NCI-H524 (cell line): Measurements from ENCODE around the gene KRTAP2-4.
"Not testable (repeated sequence)": the region's sequence is repeated elsewhere in the genome, so short reads cannot be mapped to it uniquely, and the experiment has no call there.

ENCODE experiments used
- DNase-seq, 2 experiments: peaks; one replicate each; lab custom pipeline; 2025; lab: John Stamatoyannopoulos, UW

Gene KRTAP2-4

DNA sequence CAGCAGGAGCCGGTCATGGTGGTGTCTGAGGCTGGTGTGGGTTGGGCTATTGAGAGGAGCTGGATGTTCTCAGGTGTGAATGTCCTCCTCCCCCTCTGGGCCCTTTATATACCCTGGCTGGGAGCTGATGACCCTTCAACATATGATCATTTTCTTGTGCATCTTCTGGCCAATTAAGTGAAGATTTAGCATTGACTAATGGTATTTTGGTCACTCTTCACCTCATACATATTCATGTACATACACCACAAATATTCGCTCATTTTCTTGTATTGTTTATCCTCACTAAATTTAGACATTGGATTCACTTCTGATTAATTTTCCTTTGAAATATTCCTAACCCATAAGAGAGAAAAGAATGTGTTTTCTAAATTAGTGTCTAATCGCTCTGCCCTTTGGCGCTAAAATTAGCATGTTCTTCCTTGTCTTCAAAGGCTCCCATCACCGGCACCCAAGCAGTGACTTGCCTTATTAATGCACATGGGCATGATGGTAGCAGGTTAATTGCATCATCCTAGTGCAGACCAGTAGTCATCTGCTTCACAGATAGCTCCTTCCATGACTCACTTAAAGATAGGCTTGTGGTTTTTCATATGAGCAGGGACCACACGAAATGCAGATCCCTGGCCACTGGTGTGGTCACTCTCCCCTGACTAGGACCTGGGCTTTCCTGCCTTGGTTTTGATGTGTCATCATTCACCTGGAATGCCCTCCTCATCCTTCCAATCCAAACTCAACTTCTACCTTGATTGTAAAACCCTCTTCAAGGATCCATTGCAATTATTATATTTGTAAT, at the start of gene KRTAP2-4:
Gene KRTAP2-4, minus strand, starts transcription at position 51 of the 796 bp plus-strand sequence. Its CDS starts 34 bp downstream, at position 17.
- DNase-seq = no peak

GRCh38 chr17:41111151-41111885, 45.6 kb upstream of the KRTAP2-4 start:
- no peak for DNase-seq

- DNase-seq = not testable (repeated sequence)
Observed at GRCh38 chr17:41108728-41109386, 43.2 kb upstream of the KRTAP2-4 start.

DNA sequence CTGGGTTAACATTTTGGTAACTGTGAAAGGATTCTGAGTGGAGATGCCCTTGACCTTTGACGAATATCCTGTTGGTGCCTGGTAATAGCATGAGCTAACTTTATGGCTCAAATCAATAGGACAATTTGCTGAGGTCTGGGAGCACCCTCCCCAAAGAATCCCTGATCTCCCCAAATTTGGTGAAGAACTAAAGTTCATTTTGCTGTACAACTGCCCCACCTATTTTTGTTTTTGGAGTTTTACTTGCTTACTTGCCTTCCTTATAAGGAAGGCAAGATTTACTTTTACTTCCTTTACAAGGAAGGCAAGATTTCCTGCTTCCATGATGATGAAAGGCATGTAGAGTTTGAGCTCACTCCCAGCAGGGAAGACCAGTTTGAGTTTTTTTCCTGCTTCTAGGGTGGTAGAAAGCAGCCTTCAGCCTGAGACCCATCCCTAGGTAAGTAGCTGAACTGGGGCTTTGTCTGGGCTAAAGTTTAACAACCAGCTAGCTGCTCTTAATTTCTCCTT, 42.3 kb upstream of the KRTAP2-4 start:
- DNase-seq = no peak

DNA sequence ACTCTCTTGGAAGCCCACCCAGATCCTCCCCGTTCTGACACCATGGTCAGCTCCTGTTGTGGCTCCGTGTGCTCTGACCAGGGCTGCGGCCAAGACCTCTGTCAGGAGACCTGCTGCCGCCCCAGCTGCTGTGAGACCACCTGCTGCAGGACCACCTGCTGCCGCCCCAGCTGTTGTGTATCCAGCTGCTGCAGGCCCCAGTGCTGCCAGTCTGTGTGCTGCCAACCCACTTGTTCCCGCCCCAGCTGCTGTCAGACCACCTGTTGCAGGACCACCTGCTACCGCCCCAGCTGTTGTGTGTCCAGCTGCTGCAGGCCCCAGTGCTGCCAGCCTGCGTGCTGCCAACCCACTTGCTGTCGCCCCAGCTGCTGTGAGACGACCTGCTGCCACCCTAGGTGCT, 39.7 kb upstream of the KRTAP2-4 start, which contains the start of gene KRTAP4-9:
Gene KRTAP4-9, plus strand, starts transcription at position 43 of the 400 bp plus-strand sequence. Its CDS starts 0 bp downstream, at position 43.
- not testable (repeated sequence) for DNase-seq

- DNase-seq = not testable (repeated sequence)
Observed at GRCh38 chr17:41104386-41105038, 38.8 kb upstream of the KRTAP2-4 start.

DNA sequence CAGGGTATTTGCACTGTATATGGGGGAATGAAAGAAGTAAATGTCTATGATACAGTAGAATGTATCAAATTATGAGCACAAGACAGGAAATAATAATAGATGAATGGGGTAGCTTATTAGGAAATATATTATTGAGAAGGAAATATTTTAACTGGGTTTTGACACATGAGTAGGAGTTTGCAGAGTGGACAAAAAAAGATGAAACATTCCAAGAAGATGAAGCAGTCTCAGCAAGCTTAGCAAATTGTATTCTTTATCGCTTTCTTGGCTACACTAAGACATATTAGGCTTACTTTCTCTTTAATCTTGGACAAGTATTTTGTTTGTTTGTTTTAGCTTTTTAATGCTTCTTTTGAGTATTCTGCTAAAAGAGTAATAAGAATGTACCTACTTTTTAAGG, 38.2 kb upstream of the KRTAP2-4 start:
- no peak for DNase-seq

DNA sequence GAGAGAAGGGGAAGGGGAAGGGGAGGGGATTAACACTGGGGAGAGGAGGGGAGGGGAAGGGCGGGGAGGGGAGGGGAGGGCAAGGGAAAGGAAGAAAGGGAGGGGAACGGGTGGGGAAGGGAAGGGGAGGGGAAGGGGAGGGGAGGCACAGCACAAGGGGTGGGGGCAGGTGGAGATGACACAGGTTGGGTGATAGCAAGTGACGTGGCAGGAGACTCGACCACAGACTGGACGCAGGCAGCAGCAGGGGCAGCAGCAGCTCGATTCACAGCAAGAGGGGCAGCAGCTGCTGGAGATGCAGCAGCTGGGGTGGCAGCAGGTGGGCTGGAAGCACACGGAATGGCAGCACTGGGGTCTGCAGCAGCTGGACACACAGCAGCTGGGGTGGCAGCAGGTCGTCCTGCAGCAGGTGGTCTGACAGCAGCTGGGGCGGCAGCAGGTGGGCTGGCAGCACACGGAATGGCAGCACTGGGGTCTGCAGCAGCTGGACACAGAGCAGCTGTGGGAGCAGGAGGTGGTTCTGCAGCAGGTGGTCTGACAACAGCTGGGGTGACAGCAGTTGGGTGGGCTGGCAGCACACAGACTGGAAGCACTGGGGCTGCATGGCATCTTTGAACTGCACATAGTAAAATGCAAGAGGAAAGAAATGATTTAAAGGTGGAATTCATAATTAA, 36.0 kb upstream of the KRTAP2-4 start, which contains the start of gene KRTAP4-16:
Gene KRTAP4-16, minus strand, starts transcription at position 624 of the 674 bp plus-strand sequence. Its CDS starts 0 bp downstream, at position 624.
- no peak for DNase-seq

GRCh38 chr17:41099682-41100480, 34.2 kb upstream of the KRTAP2-4 start:
- DNase-seq = not testable (repeated sequence)

DNA sequence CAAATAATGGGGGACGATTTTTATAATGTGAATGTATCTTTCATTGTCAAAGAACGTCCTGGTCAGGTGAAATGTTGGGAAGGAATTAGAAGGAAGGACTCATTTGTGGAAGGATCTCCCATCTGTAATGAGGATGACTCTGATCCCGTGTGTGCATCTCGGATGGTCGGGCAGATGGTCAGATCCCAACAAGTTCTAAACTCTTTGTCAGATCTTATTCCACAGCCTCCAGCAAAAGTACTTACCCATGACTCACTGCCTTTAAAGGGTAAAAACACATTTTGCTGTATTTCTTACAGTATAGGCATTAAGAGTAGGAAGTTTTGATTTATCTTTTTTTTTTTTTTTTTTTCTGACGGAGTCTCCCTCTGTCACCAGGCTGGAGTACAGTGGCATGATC, 32.8 kb upstream of the KRTAP2-4 start:
- no peak for DNase-seq

- no peak for DNase-seq
Observed at GRCh38 chr17:41098042-41098441, 32.4 kb upstream of the KRTAP2-4 start, which contains the start of gene KRTAP4-8. TSS of gene KRTAP4-8 (minus strand) at chr17:41098142. CDS start at chr17:41098084, 58 bp downstream.

GRCh38 chr17:41096055-41096454, 30.4 kb upstream of the KRTAP2-4 start:
- DNase-seq = no peak

DNA sequence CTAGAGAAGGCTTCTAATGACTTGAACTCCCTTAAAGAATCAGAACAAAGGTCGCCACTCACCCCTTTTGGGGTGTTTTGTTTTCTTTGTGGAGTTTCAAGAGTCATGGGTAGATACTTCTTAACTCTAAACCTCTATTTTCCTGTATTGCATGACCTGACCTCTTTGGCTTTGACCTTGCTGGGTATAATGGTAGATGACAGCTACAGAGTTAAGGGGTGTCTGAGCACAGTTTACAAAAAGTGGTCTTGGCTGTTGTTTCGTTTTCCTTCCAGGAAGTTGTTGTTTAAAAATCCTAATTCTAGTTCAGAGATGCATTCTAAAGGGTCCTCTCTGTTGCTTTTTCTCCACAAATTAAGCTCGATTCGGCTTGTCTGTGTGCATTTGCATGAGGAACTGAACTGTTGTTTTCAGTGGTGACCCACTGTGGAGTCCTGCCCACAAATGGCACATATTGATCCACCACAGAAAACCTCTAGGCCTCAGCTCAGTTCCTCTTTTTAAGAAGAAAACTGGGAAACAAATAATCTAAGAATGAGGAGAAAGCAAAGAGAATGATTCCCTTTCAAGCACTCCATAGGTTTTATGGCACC, 23.2 kb upstream of the KRTAP2-4 start:
- DNase-seq = not testable (repeated sequence)

DNA sequence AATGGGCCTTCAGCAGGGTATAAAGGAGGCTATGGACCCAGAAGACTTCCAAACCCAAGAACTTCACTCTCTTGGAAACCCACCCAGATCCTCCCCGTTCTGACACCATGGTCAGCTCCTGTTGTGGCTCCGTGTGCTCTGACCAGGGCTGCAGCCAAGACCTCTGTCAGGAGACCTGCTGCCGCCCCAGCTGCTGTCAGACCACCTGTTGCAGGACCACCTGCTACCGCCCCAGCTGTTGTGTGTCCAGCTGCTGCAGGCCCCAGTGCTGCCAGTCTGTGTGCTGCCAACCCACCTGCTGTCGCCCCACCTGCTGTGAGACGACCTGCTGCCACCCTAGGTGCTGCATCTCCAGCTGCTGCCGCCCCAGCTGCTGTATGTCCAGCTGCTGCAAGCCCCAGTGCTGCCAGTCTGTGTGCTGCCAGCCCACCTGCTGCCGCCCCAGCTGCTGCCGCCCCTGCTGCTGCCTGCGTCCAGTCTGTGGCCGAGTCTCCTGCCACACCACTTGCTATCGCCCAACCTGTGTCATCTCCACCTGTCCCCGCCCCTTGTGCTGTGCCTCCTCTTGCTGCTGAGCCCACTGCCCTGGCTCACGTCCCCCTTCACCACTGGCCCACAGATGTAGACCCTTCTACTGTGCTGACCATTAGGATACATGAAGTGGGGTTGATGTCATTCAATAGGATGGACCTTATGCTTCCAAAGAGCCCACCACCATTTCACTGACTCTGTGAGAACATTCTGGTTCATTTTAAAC, 18.6 kb upstream of the KRTAP2-4 start, which contains the start of gene KRTAP4-7:
Gene KRTAP4-7, plus strand, starts transcription at position 51 of the 757 bp plus-strand sequence. Its CDS starts 57 bp downstream, at position 108.
- DNase-seq = not testable (repeated sequence)

DNA sequence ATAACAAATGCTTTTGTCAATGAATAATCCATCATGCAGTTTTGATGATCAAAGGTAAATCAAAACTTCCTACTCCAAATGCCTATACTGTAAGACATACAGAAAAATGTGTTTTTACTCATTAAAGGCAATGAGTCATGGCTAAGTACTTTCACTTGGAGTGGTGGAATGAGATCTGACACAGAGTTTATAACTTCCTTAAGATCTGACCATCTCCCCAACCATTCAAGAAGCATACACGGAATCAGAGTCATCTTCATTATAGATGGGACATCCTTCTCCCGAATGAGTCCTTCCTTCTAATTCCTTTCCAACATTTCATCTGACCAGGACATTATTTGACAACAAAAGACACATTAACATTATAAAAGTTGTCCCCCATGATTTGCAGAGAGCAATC, 17.7 kb upstream of the KRTAP2-4 start:
- not testable (repeated sequence) for DNase-seq

DNA sequence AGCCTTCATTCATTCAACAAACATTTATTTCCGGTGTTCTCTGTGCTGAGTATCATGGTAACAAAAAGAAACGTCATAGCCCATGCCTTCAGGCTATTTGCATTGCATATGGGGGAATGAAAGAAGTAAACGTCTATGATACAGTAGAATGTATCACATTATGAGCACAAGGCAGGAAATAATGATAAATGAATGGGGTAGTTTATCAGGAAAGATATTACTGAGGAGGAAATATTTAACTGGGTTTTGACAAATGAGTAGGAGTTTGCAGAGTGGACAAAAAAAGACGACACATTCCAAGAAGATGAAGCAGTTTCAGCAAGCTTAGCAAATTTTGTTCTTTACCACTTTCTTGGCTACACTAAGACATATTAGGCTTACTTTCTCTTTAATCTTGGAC, 16.9 kb upstream of the KRTAP2-4 start:
- DNase-seq = no peak

- no peak for DNase-seq
Observed at GRCh38 chr17:41076788-41077187, 11.1 kb upstream of the KRTAP2-4 start.

GRCh38 chr17:41073676-41074075, 8.0 kb upstream of the KRTAP2-4 start:
- DNase-seq = no peak
